ENCODE measurements around the gene ROGDI.

DNA sequence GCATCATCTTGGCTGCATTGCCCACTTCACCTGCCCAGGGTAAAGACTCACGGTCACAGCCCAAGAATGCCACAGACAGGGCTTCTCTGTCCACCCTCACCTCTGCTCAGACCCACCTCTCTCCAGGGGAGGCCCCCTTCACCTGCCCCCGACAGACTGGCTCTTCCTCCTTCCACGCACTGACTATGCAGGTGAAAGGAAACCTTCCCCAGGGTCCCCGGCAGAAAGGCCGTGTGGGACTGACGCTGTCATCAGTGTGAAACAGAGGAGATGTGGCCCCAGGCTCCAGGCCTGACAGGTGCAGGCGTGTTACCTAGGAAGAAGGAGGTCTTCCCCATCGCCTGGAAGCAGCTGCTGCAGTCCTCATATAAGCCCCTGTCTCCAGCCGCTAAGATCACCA is 9.3 kb upstream of the ROGDI start:
- TF ChIP-seq POLR2AphosphoS5 (IDR thresholded peaks at IDR 0.05; ENCODE audit: low read depth, low read length) (no peak), TAF1 (IDR thresholded peaks at IDR 0.05; ENCODE audit: borderline replicate concordance, insufficient read depth, low read length) (no peak)
- TF ChIP-seq, protein P1, sequence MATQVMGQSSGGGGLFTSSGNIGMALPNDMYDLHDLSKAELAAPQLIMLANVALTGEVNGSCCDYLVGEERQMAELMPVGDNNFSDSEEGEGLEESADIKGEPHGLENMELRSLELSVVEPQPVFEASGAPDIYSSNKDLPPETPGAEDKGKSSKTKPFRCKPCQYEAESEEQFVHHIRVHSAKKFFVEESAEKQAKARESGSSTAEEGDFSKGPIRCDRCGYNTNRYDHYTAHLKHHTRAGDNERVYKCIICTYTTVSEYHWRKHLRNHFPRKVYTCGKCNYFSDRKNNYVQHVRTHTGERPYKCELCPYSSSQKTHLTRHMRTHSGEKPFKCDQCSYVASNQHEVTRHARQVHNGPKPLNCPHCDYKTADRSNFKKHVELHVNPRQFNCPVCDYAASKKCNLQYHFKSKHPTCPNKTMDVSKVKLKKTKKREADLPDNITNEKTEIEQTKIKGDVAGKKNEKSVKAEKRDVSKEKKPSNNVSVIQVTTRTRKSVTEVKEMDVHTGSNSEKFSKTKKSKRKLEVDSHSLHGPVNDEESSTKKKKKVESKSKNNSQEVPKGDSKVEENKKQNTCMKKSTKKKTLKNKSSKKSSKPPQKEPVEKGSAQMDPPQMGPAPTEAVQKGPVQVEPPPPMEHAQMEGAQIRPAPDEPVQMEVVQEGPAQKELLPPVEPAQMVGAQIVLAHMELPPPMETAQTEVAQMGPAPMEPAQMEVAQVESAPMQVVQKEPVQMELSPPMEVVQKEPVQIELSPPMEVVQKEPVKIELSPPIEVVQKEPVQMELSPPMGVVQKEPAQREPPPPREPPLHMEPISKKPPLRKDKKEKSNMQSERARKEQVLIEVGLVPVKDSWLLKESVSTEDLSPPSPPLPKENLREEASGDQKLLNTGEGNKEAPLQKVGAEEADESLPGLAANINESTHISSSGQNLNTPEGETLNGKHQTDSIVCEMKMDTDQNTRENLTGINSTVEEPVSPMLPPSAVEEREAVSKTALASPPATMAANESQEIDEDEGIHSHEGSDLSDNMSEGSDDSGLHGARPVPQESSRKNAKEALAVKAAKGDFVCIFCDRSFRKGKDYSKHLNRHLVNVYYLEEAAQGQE (IDR thresholded peaks at IDR 0.05; ENCODE audit: insufficient read depth in 1 of 2, low read depth in 2 of 2, low read length in 2 of 2) = no peak

Data from PFSK-1 (cell line).